HEK293 (cell line): ENCODE results near the gene ADAMTSL4.

Experiments
- CTCF ChIA-PET: fragments of 350-600 bp; formaldehyde crosslinking; extraction: SDS; loops from one replicate; lab custom pipeline; 2021; ENCODE audit warnings: antibody characterized with exemption; lab: Yijun Ruan, JAX
- POLR2A ChIA-PET: fragments of 300-600 bp; formaldehyde crosslinking; extraction: SDS; loops from one replicate; lab custom pipeline; 2020; ENCODE audit warnings: antibody characterized with exemption, inconsistent platforms; lab: Yijun Ruan, JAX
- H3K27ac ChIP-seq: fragments of 200-500 bp; sonication (Bioruptor generic); 2 replicates; pipeline ENCODE4 v1.5.1; 2014; ENCODE audit warnings: low read depth, low read length, control low read depth, inconsistent platforms; ENCODE audit errors: extremely low read depth
- H3K36me3 ChIP-seq, 2 experiments: fragments of 200-500 bp in 1 of 2; sonication (Bioruptor generic) in 1 of 2; 1 replicate in 1 of 2; 2 replicates in 1 of 2; pipeline ENCODE4 v1.5.1; 2014 to 2017; ENCODE audit warnings: inconsistent platforms in 2 of 2, low read length in 2 of 2; ENCODE audit not compliant: control insufficient read depth in 2 of 2, insufficient read depth in 1 of 2
- H3K4me1 ChIP-seq: fragments of 200-500 bp; sonication (Bioruptor generic); 2 replicates; pipeline ENCODE4 v1.5.1; 2014; ENCODE audit warnings: mild to moderate bottlenecking, low read length, inconsistent platforms; ENCODE audit not compliant: control insufficient read depth, insufficient read depth
- H3K4me3 ChIP-seq: 2 replicates; pipeline ENCODE4 v1.5.1; 2011; ENCODE audit warnings: low read depth, mild to moderate bottlenecking, control low read depth, low read length, moderate library complexity
- H3K9me3 ChIP-seq: fragments of 200-500 bp; sonication (Bioruptor generic); 2 replicates; pipeline ENCODE4 v1.5.1; 2014; ENCODE audit warnings: low read depth, low read length, inconsistent platforms; ENCODE audit not compliant: control insufficient read depth, insufficient read depth
- FEZF1 ChIP-seq: fragments of 450-650 bp; formaldehyde crosslinking; IDR thresholded peaks from 2 replicates; pipeline ENCODE4 v1.5.1; 2016; ENCODE audit warnings: missing biosample characterization, missing genetic modification characterization
- GLIS2 ChIP-seq: fragments of 450-650 bp; formaldehyde crosslinking; IDR thresholded peaks from 2 replicates; pipeline ENCODE4 v1.5.1; 2016; ENCODE audit warnings: missing biosample characterization, missing genetic modification characterization
- IKZF3 ChIP-seq: fragments of 450-650 bp; IDR thresholded peaks from 2 replicates; pipeline ENCODE4 v1.5.0; 2018; ENCODE audit warnings: missing biosample characterization, mild to moderate bottlenecking, missing genetic modification characterization, moderate library complexity
- KLF16 ChIP-seq: fragments of 450-650 bp; formaldehyde crosslinking; IDR thresholded peaks from 2 replicates; pipeline ENCODE4 v1.5.1; 2017; ENCODE audit warnings: missing biosample characterization, missing genetic modification characterization
- OVOL3 ChIP-seq: fragments of 450-650 bp; formaldehyde crosslinking; IDR thresholded peaks from 2 replicates; pipeline ENCODE4 v1.5.1; 2016; ENCODE audit warnings: missing biosample characterization, missing genetic modification characterization
- PRDM1 ChIP-seq: fragments of 450-650 bp; formaldehyde crosslinking; IDR thresholded peaks from 2 replicates; pipeline ENCODE4; 2016; ENCODE audit warnings: missing biosample characterization, missing genetic modification characterization
- PRDM4 ChIP-seq: fragments of 450-650 bp; formaldehyde crosslinking; IDR thresholded peaks from 2 replicates; pipeline ENCODE4 v1.5.1; 2017; ENCODE audit warnings: missing biosample characterization, missing genetic modification characterization
- REST ChIP-seq: fragments of 450-650 bp; formaldehyde crosslinking; IDR thresholded peaks from 2 replicates; pipeline ENCODE4 v1.5.1; 2016; ENCODE audit warnings: missing biosample characterization, missing genetic modification characterization
- SETDB1 ChIP-seq: IDR thresholded peaks from one replicate; pipeline ENCODE4 v1.6.1; 2017; ENCODE audit warnings: mild to moderate bottlenecking, low read length, moderate library complexity, mixed read lengths; ENCODE audit not compliant: insufficient read length
- TRIM28 ChIP-seq: IDR thresholded peaks from 2 replicates; pipeline ENCODE4 v1.6.1; 2011; ENCODE audit warnings: low read length, control low read depth, borderline replicate concordance
- ZFP41 ChIP-seq: fragments of 450-650 bp; formaldehyde crosslinking; IDR thresholded peaks from 2 replicates; pipeline ENCODE4 v1.5.1; 2016; ENCODE audit warnings: missing biosample characterization, missing genetic modification characterization, borderline replicate concordance
- ZNF16 ChIP-seq: fragments of 450-650 bp; formaldehyde crosslinking; IDR thresholded peaks from 2 replicates; pipeline ENCODE4 v1.5.1; 2016; ENCODE audit warnings: low read depth, missing biosample characterization, missing genetic modification characterization
- ZNF214 ChIP-seq: fragments of 450-650 bp; formaldehyde crosslinking; IDR thresholded peaks from 2 replicates; pipeline ENCODE4 v1.5.1; 2017; ENCODE audit warnings: missing biosample characterization, mild to moderate bottlenecking, missing genetic modification characterization, borderline replicate concordance
- ZNF223 ChIP-seq: fragments of 450-650 bp; formaldehyde crosslinking; IDR thresholded peaks from 2 replicates; pipeline ENCODE4 v1.5.1; 2016; ENCODE audit warnings: missing biosample characterization, missing genetic modification characterization
- ZNF266 ChIP-seq: fragments of 450-650 bp; formaldehyde crosslinking; IDR thresholded peaks from 2 replicates; pipeline ENCODE4 v1.5.1; 2016; ENCODE audit warnings: missing biosample characterization, missing genetic modification characterization, low read depth
- ZNF292 ChIP-seq: fragments of 450-650 bp; formaldehyde crosslinking; IDR thresholded peaks from 2 replicates; pipeline ENCODE4 v1.5.1; 2016; ENCODE audit warnings: low read depth, missing biosample characterization, missing genetic modification characterization, borderline replicate concordance
- ZNF37A ChIP-seq: fragments of 450-650 bp; IDR thresholded peaks from 2 replicates; pipeline ENCODE4 v1.5.1; 2018; ENCODE audit warnings: missing biosample characterization, missing genetic modification characterization
- ZNF398 ChIP-seq: fragments of 450-650 bp; formaldehyde crosslinking; IDR thresholded peaks from 2 replicates; pipeline ENCODE4 v1.5.1; 2017; ENCODE audit warnings: missing biosample characterization, missing genetic modification characterization
- ZNF426 ChIP-seq: fragments of 450-650 bp; formaldehyde crosslinking; IDR thresholded peaks from 2 replicates; pipeline ENCODE4 v1.5.1; 2017; ENCODE audit warnings: missing biosample characterization, missing genetic modification characterization, mild to moderate bottlenecking, inconsistent platforms, moderate library complexity
- ZNF48 ChIP-seq: fragments of 450-650 bp; formaldehyde crosslinking; IDR thresholded peaks from 2 replicates; pipeline ENCODE4 v1.5.1; 2016; ENCODE audit warnings: missing biosample characterization, missing genetic modification characterization
- ZNF521 ChIP-seq: fragments of 450-650 bp; formaldehyde crosslinking; IDR thresholded peaks from 2 replicates; pipeline ENCODE4 v1.5.1; 2017; ENCODE audit warnings: missing biosample characterization, mild to moderate bottlenecking, missing genetic modification characterization
- ZNF549 ChIP-seq: fragments of 450-650 bp; IDR thresholded peaks from 2 replicates; pipeline ENCODE4 v1.5.1; 2018; ENCODE audit warnings: missing biosample characterization, missing genetic modification characterization, mild to moderate bottlenecking, inconsistent platforms, moderate library complexity
- ZNF692 ChIP-seq: fragments of 450-650 bp; formaldehyde crosslinking; IDR thresholded peaks from 2 replicates; pipeline ENCODE4 v1.5.1; 2016; ENCODE audit warnings: missing biosample characterization, missing genetic modification characterization
- ZNF747 ChIP-seq: fragments of 450-650 bp; formaldehyde crosslinking; IDR thresholded peaks from 2 replicates; pipeline ENCODE4 v1.5.1; 2016; ENCODE audit warnings: missing biosample characterization, missing genetic modification characterization
- ZNF830 ChIP-seq: fragments of 450-650 bp; IDR thresholded peaks from 2 replicates; pipeline ENCODE4 v1.5.0; 2018; ENCODE audit warnings: missing biosample characterization, missing genetic modification characterization, low read depth, mild to moderate bottlenecking, moderate library complexity
- ZSCAN16 ChIP-seq: fragments of 450-650 bp; formaldehyde crosslinking; IDR thresholded peaks from 2 replicates; pipeline ENCODE4 v1.5.1; 2016; ENCODE audit warnings: missing biosample characterization, missing genetic modification characterization
- ZSCAN4 ChIP-seq: fragments of 450-650 bp; formaldehyde crosslinking; IDR thresholded peaks from 2 replicates; pipeline ENCODE4 v1.5.1; 2017; ENCODE audit warnings: missing biosample characterization, missing genetic modification characterization

Gene ADAMTSL4

DNA sequence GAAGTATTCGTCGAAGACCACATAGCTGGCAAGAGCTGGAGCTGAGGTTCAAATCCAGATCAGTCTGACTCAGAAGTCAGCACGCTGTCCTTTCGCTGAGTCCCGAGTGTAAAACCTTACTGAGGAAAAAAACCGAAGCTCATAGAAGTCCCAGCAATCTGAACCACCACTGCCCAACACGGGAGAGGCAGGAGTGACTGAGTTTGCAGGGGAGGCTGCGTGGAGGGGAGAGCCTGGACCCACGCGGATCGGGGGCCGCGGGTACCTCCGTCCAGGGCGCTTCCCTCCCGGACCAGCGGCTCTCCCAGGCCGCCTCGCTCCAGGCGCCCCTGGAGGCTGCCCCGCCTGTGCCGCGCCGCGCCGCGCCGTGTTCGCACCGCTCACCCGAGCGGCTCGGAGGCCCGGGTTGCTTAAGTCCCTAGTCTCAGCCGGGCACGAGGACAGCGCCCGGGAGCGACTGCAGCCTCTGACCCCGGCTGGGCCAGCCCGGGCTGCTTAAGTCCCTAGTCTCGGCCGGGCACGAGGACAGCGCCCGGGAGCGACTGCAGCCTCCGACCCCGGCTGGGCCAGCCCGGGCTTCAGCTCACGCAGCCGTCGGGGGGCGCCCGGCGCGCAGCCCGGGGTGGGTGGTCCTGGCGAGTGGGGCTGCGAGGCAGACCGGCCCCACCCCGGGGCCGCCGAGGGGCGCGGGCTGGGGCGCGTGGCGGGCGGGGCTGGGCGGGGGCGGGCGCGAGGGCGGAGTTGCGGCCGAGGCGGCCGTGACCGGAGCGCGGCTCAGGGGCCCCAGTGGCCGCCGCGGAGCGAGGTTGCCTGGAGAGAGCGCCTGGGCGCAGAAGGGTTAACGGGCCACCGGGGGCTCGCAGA, at the start of gene ADAMTSL4:
Gene ADAMTSL4 (plus strand): TSS at position 777 of the 864 bp plus-strand sequence. CDS start 2,881 bp downstream, outside the sequence.
- Histone ChIP-seq H3K4me1 (no peaks in the 10 kb centered on the region; the same call in 1 of the 2 replicates), H3K27ac (no peak within 1 kb of the TSS; the same call in 1 of the 2 replicates), H3K9me3 (no peaks in the 10 kb centered on the region), H3K4me3 (peak within 1 kb of the TSS; percentile 50), H3K36me3 (no peaks in the 10 kb centered on the region)
- ChIA-PET CTCF (interaction anchor here (0.5 to 8.8 kb wide), 6 partner anchors 9 to 69 kb away, joined by 3 to 73 read pairs (median 5); no protein-coding TSS in a partner anchor), POLR2A (interaction anchor here (0.9 to 2.5 kb wide), 8 partner anchors 11 to 148 kb away, joined by 3 to 10 read pairs (median 5); partner anchors contain the start of genes ENSA, FALEC, GOLPH3L and MCL1)
- TF ChIP-seq ZNF37A (no peak), PRDM4 (tag by site-specific recombination) (no peak), ZNF398 (tag by site-specific recombination) (peak; percentile 43; the same call in 1 of the 2 replicates), ZNF521 (tag by site-specific recombination) (no peak), PRDM1 (tag by site-specific recombination) (no peak), IKZF3 (tag by site-specific recombination) (peak; percentile 54; the same call in 1 of the 2 replicates), ZNF747 (tag by site-specific recombination) (no peak), ZSCAN4 (tag by site-specific recombination) (no peak), ZNF426 (no peak), FEZF1 (no peak), ZNF292 (tag by site-specific recombination) (no peak), ZNF223 (tag by site-specific recombination) (no peak), ZNF214 (no peak), SETDB1 (no peak), GLIS2 (peak; percentile 84), ZNF549 (tag by site-specific recombination) (no peak), ZNF692 (tag by site-specific recombination) (peak; percentile 36; the same call in 1 of the 2 replicates), KLF16 (no peak), ZNF266 (tag by site-specific recombination) (no peak), TRIM28 (no peak), OVOL3 (tag by site-specific recombination) (no peak), ZSCAN16 (tag by site-specific recombination) (0 out of 2 replicates have a peak, but pooled peaks have one; percentile 16), ZFP41 (no peak), ZNF16 (tag by site-specific recombination) (no peak), ZNF830 (no peak), REST (tag by site-specific recombination) (peak; percentile 67), ZNF48 (tag by site-specific recombination) (no peak)
